Coronary artery (tissue), 2 donors: ENCODE measurements around the gene TMEM135.

Experiments
- DNase-seq: peaks from one replicate; pipeline ENCODE4 v3.0.0-alpha.2; 2017; ENCODE audit warnings: low spot score
- H3K27ac ChIP-seq, 2 donors: fragments of 200-600 bp; sonication (generic); one replicate each; pipeline ENCODE4 v1.5.1; 2016 to 2019
- H3K4me3 ChIP-seq: fragments of 200-600 bp; sonication (generic); 2 replicates; pipeline ENCODE4 v1.5.1; 2016; ENCODE audit warnings: mild to moderate bottlenecking, moderate library complexity
- TF ChIP-seq, protein P1 (sequence below): fragments of 200-600 bp; sonication (generic); IDR thresholded peaks from one replicate; pipeline ENCODE4 v1.5.1; 2019; ENCODE audit warnings: antibody characterized with exemption

TMEM135 gene

DNA sequence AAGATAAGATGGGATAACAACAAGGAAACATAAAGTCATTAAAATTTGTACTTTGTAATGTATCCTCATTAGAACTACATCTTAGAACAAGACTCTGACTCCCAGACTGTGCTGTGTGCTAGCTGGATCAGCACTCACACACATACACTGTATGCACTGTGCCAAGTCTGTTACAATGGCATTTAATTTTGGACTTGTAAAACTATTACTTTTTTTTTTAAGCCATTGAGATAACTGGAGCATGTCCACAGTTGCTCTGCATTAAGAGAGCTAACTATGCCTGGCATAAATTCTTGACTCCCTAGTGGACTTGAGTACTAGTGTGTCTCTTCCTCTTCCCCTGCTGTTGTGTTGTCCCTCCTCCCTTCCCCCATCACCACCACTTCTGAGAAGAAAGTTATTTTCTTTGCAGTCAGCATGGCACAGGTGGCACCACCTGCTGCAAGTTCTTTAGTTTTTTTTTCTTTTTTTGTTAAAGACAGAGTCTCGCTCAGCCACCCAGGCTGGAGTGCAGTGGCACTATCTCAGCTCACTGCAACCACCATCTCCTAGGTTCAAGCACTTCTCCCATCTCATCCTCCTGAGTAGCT is 268.6 kb downstream of the TMEM135 start:
- H3K4me3 ChIP-seq = no peak overlapping the region
- TF ChIP-seq, protein P1, sequence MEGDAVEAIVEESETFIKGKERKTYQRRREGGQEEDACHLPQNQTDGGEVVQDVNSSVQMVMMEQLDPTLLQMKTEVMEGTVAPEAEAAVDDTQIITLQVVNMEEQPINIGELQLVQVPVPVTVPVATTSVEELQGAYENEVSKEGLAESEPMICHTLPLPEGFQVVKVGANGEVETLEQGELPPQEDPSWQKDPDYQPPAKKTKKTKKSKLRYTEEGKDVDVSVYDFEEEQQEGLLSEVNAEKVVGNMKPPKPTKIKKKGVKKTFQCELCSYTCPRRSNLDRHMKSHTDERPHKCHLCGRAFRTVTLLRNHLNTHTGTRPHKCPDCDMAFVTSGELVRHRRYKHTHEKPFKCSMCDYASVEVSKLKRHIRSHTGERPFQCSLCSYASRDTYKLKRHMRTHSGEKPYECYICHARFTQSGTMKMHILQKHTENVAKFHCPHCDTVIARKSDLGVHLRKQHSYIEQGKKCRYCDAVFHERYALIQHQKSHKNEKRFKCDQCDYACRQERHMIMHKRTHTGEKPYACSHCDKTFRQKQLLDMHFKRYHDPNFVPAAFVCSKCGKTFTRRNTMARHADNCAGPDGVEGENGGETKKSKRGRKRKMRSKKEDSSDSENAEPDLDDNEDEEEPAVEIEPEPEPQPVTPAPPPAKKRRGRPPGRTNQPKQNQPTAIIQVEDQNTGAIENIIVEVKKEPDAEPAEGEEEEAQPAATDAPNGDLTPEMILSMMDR = no peak
- DNase-seq = no peak
- H3K27ac ChIP-seq = no peak overlapping the region

DNA sequence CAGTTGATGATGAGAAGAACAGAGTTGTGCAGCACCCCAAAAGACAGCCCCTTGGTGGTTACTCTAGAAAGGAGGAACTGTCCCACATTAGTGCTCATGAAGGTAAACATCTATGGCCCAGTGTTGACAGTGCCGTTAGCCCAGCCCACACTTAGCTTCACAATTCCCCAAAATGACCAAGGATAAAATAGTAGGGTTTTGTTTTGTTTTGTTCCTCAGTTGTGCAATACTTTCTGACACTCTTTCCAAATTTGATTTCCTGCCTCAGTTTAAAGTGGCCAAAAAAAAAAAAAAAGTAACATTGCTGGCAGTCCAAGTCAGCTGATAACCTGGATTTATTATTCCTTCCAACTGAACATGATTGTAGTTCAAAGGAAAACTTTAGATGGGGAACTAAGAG is 269.4 kb downstream of the TMEM135 start:
- H3K27ac ChIP-seq = no peak overlapping the region
- TF ChIP-seq, protein P1 = no peak
- H3K4me3 ChIP-seq = no peak overlapping the region
- no peak for DNase-seq

DNA sequence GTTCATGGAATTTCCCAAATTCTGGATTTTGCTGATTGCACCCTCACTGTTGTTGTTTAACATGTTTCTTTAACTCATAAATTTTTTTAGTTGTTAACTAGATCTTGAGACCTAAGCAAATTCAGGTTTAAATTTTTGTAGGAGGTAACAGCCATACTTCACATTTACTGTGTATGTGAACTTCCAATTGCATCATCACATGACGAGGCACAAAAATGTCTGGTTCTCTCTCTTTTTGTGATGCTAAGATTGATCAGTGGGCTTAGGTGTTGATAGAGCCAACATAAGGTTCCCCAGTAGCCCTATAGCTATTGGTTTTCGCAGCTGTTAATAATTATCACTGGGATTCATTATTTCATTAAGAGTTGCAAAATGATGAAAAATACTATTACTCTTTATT is 277.5 kb downstream of the TMEM135 start:
- Histone ChIP-seq H3K4me3 (no peak overlapping the region), H3K27ac (no peak overlapping the region)
- TF ChIP-seq, protein P1 = no peak
- DNase-seq = no peak

DNA sequence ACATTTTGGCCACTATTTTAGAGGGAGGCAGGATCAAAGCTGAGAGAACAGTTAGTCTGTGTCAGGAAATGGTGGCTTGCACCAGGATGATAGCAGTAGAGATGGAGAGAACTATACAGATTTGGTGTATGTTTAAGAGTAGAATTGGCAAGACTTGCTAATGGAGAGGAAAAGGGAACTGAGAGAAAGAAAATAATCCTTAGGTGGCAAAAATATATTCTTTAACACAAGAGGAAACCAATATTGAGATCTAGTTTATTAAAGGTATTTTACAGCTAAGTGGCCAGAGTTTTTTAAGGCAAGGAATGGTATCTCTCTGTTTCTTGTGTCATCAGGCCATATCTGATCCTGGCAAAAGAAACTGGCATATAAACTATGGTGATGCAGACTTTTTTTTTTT is 278.8 kb downstream of the TMEM135 start:
- TF ChIP-seq, protein P1 = no peak
- no peak overlapping the region for H3K4me3 ChIP-seq
- no peak for DNase-seq
- H3K27ac ChIP-seq = no peak overlapping the region

DNA sequence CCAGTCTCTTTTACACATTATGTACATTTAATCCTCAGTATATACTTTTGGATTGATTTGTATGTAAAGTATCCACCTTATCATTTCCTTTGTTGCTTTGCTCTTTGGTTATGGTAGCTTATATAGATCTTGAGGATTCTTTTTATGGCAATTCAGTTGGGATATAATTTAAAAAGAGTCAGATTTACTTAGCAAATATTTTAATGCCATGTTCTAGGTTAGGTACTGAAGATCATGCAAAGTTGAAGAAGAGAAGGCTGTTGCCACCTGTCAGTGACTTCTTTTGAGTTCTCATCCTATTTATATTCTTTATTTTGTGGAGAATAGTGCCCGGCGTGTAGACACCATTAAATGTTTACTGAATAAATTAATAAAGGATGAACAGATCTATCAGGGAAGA is 279.7 kb downstream of the TMEM135 start:
- H3K27ac ChIP-seq = no peak overlapping the region
- TF ChIP-seq, protein P1 = no peak

DNA sequence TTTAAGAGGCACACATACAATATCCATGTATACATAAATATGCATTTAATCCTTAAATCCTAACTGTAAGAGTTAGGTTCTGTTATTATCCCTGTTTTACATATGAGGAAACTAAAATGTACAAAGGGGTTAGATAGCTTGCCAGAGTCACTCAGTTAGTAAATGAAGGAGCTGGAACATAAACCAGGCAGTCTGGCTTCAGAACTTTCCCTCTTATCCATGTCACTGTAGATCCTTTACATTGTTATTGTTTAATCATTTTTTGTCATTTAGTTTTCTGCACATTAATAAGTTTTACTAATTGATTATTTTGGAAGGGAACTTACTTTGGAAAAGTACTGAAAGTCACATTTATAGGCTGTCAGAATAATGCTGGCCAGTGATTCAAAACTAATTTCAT is 282.4 kb downstream of the TMEM135 start:
- TF ChIP-seq, protein P1 = no peak
- Histone ChIP-seq H3K27ac (no peak overlapping the region), H3K4me3 (no peak overlapping the region)
- no peak for DNase-seq

More for the DNA sequence above, 279.7 kb downstream of the TMEM135 start:
- DNase-seq = no peak
- no peak overlapping the region for H3K4me3 ChIP-seq

DNA sequence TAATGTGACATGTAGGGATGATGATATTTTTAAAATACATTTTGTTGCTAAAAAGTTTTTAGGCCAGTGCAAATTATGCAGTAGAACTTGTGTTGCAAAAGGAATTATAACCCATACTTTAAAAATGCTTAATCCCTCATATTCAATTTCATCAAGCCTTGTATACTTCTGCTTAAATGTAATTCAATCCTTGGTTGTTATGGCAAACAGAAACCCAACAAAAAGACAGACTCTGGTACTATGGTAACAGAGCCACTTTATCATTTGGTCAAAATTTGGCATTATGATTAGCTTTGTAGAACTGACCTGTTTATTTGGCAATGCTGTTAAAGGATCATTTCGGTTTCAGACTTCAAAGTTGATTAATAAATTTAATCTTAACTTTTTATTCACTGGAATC is 284.8 kb downstream of the TMEM135 start:
- Histone ChIP-seq H3K27ac (no peak overlapping the region), H3K4me3 (no peak overlapping the region)
- TF ChIP-seq, protein P1 = no peak
- no peak for DNase-seq
